ENCODE measurements around the gene MPG. TPM values are rescaled to one million over a fixed set of nuclear protein-coding genes. Genes with fewer than 3 reads are reported as not detected.

Gene MPG
- total RNA-seq, 1 donor from 2014 or later, result 56.5 TPM

DNA sequence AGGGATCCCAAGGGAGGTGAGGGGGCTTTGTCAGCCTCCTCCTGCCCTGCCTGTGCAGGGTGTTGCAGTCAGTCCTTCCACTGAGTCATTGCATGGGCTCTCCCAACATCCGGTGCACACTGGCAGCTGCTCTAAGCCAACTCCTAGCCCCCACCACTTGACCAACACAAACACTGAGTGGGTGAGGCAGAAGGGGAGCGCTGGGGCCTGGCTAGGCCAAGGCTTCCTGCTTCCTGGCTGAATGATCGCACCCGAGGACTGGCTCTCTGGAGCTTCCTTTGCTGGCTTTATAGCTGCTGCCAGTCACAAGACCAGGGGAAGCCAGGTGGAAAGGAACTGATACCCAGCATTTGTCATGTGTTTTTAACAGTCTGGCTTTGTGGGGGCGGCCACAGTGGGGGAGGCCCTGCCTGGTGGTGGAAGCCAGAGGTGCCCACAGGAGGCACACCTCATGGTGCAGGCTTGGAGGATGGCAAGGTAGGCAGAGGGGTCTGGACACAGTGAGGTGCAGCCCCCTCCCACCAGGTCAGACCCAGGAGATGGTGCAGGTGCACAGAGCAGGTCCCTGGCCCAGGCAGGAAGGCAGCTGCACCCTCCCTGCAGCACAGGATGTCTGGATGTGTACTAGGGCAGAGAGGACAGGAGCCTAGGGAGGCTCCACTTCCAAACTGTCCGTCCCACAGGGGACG, 6.8 kb downstream of the MPG start:
- no peaks in the 10 kb centered on the region for H3K9me3 Mint-ChIP-seq (ENCODE audit: unreplicated experiment)
- no peak overlapping the region for H3K4me3 Mint-ChIP-seq (ENCODE audit: unreplicated experiment)
- peaks cover 14% of the 10 kb centered on the region for H3K4me1 Mint-ChIP-seq (ENCODE audit: low read depth, unreplicated experiment)
- Histone ChIP-seq H3K9ac (ENCODE audit: low read length) (peak overlapping the region; percentile 56), H2AFZ (ENCODE audit: low read depth, low read length) (no peak overlapping the region), H3K79me2 (ENCODE audit: insufficient read depth, low read length) (peaks cover 13% of the 10 kb centered on the region), H3K36me3 (ENCODE audit: insufficient read depth, low read length) (peaks cover 2% of the 10 kb centered on the region), H3K27ac (ENCODE audit: low read depth, low read length) (peak overlapping the region; percentile 64), H3K9me3 (ENCODE audit: insufficient read depth, low read depth, low read length) (no peaks in the 10 kb centered on the region), H4K20me1 (ENCODE audit: insufficient read depth, low read length) (peaks cover 55% of the 10 kb centered on the region), H3K4me2 (ENCODE audit: low read length) (peak overlapping the region; percentile 67), H3K4me3 (ENCODE audit: insufficient read depth, low read depth, low read length) (no peak overlapping the region), H3K27me3 (ENCODE audit: insufficient read depth, low read length) (no peaks in the 10 kb centered on the region), H3K4me1 (ENCODE audit: insufficient read depth, low read length) (peaks cover 34% of the 10 kb centered on the region)
- no peaks in the 10 kb centered on the region for H3K27me3 Mint-ChIP-seq (ENCODE audit: low read depth, unreplicated experiment)
- H3K36me3 Mint-ChIP-seq (ENCODE audit: low read depth, unreplicated experiment), result peaks cover 8% of the 10 kb centered on the region
- DNase-seq (ENCODE audit: low read depth) (peak; percentile 94), FAIRE-seq (peak; percentile 63)
- TF ChIP-seq, protein P1, sequence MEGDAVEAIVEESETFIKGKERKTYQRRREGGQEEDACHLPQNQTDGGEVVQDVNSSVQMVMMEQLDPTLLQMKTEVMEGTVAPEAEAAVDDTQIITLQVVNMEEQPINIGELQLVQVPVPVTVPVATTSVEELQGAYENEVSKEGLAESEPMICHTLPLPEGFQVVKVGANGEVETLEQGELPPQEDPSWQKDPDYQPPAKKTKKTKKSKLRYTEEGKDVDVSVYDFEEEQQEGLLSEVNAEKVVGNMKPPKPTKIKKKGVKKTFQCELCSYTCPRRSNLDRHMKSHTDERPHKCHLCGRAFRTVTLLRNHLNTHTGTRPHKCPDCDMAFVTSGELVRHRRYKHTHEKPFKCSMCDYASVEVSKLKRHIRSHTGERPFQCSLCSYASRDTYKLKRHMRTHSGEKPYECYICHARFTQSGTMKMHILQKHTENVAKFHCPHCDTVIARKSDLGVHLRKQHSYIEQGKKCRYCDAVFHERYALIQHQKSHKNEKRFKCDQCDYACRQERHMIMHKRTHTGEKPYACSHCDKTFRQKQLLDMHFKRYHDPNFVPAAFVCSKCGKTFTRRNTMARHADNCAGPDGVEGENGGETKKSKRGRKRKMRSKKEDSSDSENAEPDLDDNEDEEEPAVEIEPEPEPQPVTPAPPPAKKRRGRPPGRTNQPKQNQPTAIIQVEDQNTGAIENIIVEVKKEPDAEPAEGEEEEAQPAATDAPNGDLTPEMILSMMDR (IDR thresholded peaks at IDR 0.05; ENCODE audit: insufficient read depth, low read depth, low read length), result no peak
- no peak for TF ChIP-seq EZH2 (IDR thresholded peaks at IDR 0.05; ENCODE audit: insufficient read depth, low read length)
- H3K27ac Mint-ChIP-seq (ENCODE audit: unreplicated experiment), result peak overlapping the region; percentile 77

GRCh38 chr16:85407-85782, 7.4 kb downstream of the MPG start:
- peaks cover 13% of the 10 kb centered on the region for H3K79me2 ChIP-seq (ENCODE audit: insufficient read depth, low read length)
- Mint-ChIP-seq H3K9me3 (ENCODE audit: unreplicated experiment) (no peaks in the 10 kb centered on the region), H3K4me3 (ENCODE audit: unreplicated experiment) (no peak overlapping the region), H3K27ac (ENCODE audit: unreplicated experiment) (no peak overlapping the region), H3K36me3 (ENCODE audit: low read depth, unreplicated experiment) (peaks cover 8% of the 10 kb centered on the region), H3K4me1 (ENCODE audit: low read depth, unreplicated experiment) (peaks cover 14% of the 10 kb centered on the region), H3K27me3 (ENCODE audit: low read depth, unreplicated experiment) (no peaks in the 10 kb centered on the region)
- peaks cover 2% of the 10 kb centered on the region for H3K36me3 ChIP-seq (ENCODE audit: insufficient read depth, low read length)
- no peak for FAIRE-seq
- no peak overlapping the region for H3K4me3 ChIP-seq (ENCODE audit: insufficient read depth, low read depth, low read length)
- H3K9ac ChIP-seq (ENCODE audit: low read length), result peak overlapping the region; percentile 56
- H3K4me1 ChIP-seq (ENCODE audit: insufficient read depth, low read length), result peaks cover 34% of the 10 kb centered on the region
- H2AFZ ChIP-seq (ENCODE audit: low read depth, low read length), result no peak overlapping the region
- peak overlapping the region; percentile 67 for H3K4me2 ChIP-seq (ENCODE audit: low read length)
- DNase-seq (ENCODE audit: low read depth), result no peak
- no peaks in the 10 kb centered on the region for H3K9me3 ChIP-seq (ENCODE audit: insufficient read depth, low read depth, low read length)
- H3K27ac ChIP-seq (ENCODE audit: low read depth, low read length), result no peak overlapping the region
- peaks cover 61% of the 10 kb centered on the region for H4K20me1 ChIP-seq (ENCODE audit: insufficient read depth, low read length)
- TF ChIP-seq, protein P1 (IDR thresholded peaks at IDR 0.05; ENCODE audit: insufficient read depth, low read depth, low read length), result no peak
- no peak for TF ChIP-seq EZH2 (IDR thresholded peaks at IDR 0.05; ENCODE audit: insufficient read depth, low read length)
- no peaks in the 10 kb centered on the region for H3K27me3 ChIP-seq (ENCODE audit: insufficient read depth, low read length)

- TF ChIP-seq EZH2 (IDR thresholded peaks at IDR 0.05; ENCODE audit: insufficient read depth, low read length), result no peak
- TF ChIP-seq, protein P1 (IDR thresholded peaks at IDR 0.05; ENCODE audit: insufficient read depth, low read depth, low read length), result no peak
- Mint-ChIP-seq H3K36me3 (ENCODE audit: low read depth, unreplicated experiment) (peaks cover 12% of the 10 kb centered on the region), H3K9me3 (ENCODE audit: unreplicated experiment) (no peaks in the 10 kb centered on the region), H3K4me3 (ENCODE audit: unreplicated experiment) (no peak overlapping the region), H3K4me1 (ENCODE audit: low read depth, unreplicated experiment) (peaks cover 14% of the 10 kb centered on the region), H3K27ac (ENCODE audit: unreplicated experiment) (peak overlapping the region; percentile 72), H3K27me3 (ENCODE audit: low read depth, unreplicated experiment) (no peaks in the 10 kb centered on the region)
- no peak overlapping the region for H3K9ac ChIP-seq (ENCODE audit: low read length)
- no peak overlapping the region for H3K4me2 ChIP-seq (ENCODE audit: low read length)
- H2AFZ ChIP-seq (ENCODE audit: low read depth, low read length), result no peak overlapping the region
- H3K27me3 ChIP-seq (ENCODE audit: insufficient read depth, low read length), result no peaks in the 10 kb centered on the region
- H4K20me1 ChIP-seq (ENCODE audit: insufficient read depth, low read length), result peaks cover 65% of the 10 kb centered on the region
- H3K9me3 ChIP-seq (ENCODE audit: insufficient read depth, low read depth, low read length), result no peaks in the 10 kb centered on the region
- no peak for FAIRE-seq
- no peak for DNase-seq (ENCODE audit: low read depth)
- H3K4me1 ChIP-seq (ENCODE audit: insufficient read depth, low read length), result peaks cover 34% of the 10 kb centered on the region
- peaks cover 13% of the 10 kb centered on the region for H3K79me2 ChIP-seq (ENCODE audit: insufficient read depth, low read length)
- H3K27ac ChIP-seq (ENCODE audit: low read depth, low read length), result no peak overlapping the region
- H3K4me3 ChIP-seq (ENCODE audit: insufficient read depth, low read depth, low read length), result no peak overlapping the region
- peaks cover 2% of the 10 kb centered on the region for H3K36me3 ChIP-seq (ENCODE audit: insufficient read depth, low read length)
Measured at GRCh38 chr16:85865-86264, 7.8 kb downstream of the MPG start.
